Measurements from ENCODE around the gene PFKL.
"Not testable (repeated sequence)": the region's sequence is repeated elsewhere in the genome, so short reads cannot be mapped to it uniquely, and the experiment has no call there.

PFKL gene

GRCh38 chr21:44298301-44298700 lies 1.6 kb upstream of the PFKL start:
- Histone ChIP-seq H3K36me3 (ENCODE audit: insufficient read depth, low read length) (no peaks in the 10 kb centered on the region), H3K4me1 (ENCODE audit: insufficient read depth, low read length) (peaks cover 20% of the 10 kb centered on the region), H3K27me3 (ENCODE audit: control insufficient read depth in 1 of 2, insufficient read depth in 2 of 2, low read length in 2 of 2) (peaks cover 0 to 24% of the 10 kb centered on the region in 2 donors), H3K27ac (ENCODE audit: low read depth, low read length) (no peak overlapping the region), H3K4me3 (ENCODE audit: low read depth in 1 of 2, low read length in 2 of 2) (no peak overlapping the region), H3K9ac (ENCODE audit: low read length) (no peak overlapping the region), H3K9me3 (ENCODE audit: low read length) (no peaks in the 10 kb centered on the region)

GRCh38 chr21:44299085-44299457 lies 782 bp upstream of the PFKL start:
- Histone ChIP-seq H3K4me1 (ENCODE audit: insufficient read depth, low read length) (peaks cover 20% of the 10 kb centered on the region), H3K4me3 (ENCODE audit: low read depth in 1 of 2, low read length in 2 of 2) (peak overlapping the region; percentile 68 to 79), H3K27ac (ENCODE audit: low read depth, low read length) (peak overlapping the region; percentile 25)

GRCh38 chr21:44300262-44300959 lies 558 bp downstream of the PFKL start:
- H3K27ac ChIP-seq (ENCODE audit: low read depth, low read length), result peak overlapping the region; percentile 58
- H3K9ac ChIP-seq (ENCODE audit: low read length), result no peak overlapping the region
- H3K36me3 ChIP-seq (ENCODE audit: insufficient read depth, low read length), result no peaks in the 10 kb centered on the region
- peak overlapping the region; percentile 50 to 74 for H3K4me3 ChIP-seq (ENCODE audit: low read depth in 1 of 2, low read length in 2 of 2)
- H3K9me3 ChIP-seq (ENCODE audit: low read length), result no peaks in the 10 kb centered on the region
- H3K4me1 ChIP-seq (ENCODE audit: insufficient read depth, low read length), result peaks cover 23% of the 10 kb centered on the region
- peaks cover 0 to 12% of the 10 kb centered on the region in 2 donors for H3K27me3 ChIP-seq (ENCODE audit: control insufficient read depth in 1 of 2, insufficient read depth in 2 of 2, low read length in 2 of 2)

More at GRCh38 chr21:44299085-44299457, 782 bp upstream of the PFKL start:
- no peaks in the 10 kb centered on the region for H3K36me3 ChIP-seq (ENCODE audit: insufficient read depth, low read length)
- peak overlapping the region; percentile 65 for H3K9ac ChIP-seq (ENCODE audit: low read length)
- no peaks in the 10 kb centered on the region for H3K9me3 ChIP-seq (ENCODE audit: low read length)
- H3K27me3 ChIP-seq (ENCODE audit: control insufficient read depth in 1 of 2, insufficient read depth in 2 of 2, low read length in 2 of 2), result peaks cover 0 to 24% of the 10 kb centered on the region in 2 donors

- H3K9ac ChIP-seq (ENCODE audit: low read length), result no peak overlapping the region
- H3K27ac ChIP-seq (ENCODE audit: low read depth, low read length), result no peak overlapping the region
- peaks cover 0 to 6% of the 10 kb centered on the region in 2 donors for H3K27me3 ChIP-seq (ENCODE audit: control insufficient read depth in 1 of 2, insufficient read depth in 2 of 2, low read length in 2 of 2)
- H3K36me3 ChIP-seq (ENCODE audit: insufficient read depth, low read length), result no peaks in the 10 kb centered on the region
- peaks cover 23% of the 10 kb centered on the region for H3K4me1 ChIP-seq (ENCODE audit: insufficient read depth, low read length)
- no peaks in the 10 kb centered on the region for H3K9me3 ChIP-seq (ENCODE audit: low read length)
- H3K4me3 ChIP-seq (ENCODE audit: low read depth in 1 of 2, low read length in 2 of 2), result peak overlapping the region; percentile 50 to 74
Observed at GRCh38 chr21:44301141-44301540, 1.3 kb downstream of the PFKL start.

- Histone ChIP-seq H3K4me3 (ENCODE audit: low read depth in 1 of 2, low read length in 2 of 2) (no peak overlapping the region), H3K4me1 (ENCODE audit: insufficient read depth, low read length) (peaks cover 23% of the 10 kb centered on the region), H3K27ac (ENCODE audit: low read depth, low read length) (no peak overlapping the region), H3K9ac (ENCODE audit: low read length) (no peak overlapping the region), H3K27me3 (ENCODE audit: control insufficient read depth in 1 of 2, insufficient read depth in 2 of 2, low read length in 2 of 2) (peaks cover 0 to 4% of the 10 kb centered on the region in 2 donors), H3K9me3 (ENCODE audit: low read length) (no peaks in the 10 kb centered on the region), H3K36me3 (ENCODE audit: insufficient read depth, low read length) (no peaks in the 10 kb centered on the region)
Observed at GRCh38 chr21:44301961-44302406, 2.1 kb downstream of the PFKL start.

- peaks cover 22% of the 10 kb centered on the region for H3K4me1 ChIP-seq (ENCODE audit: insufficient read depth, low read length)
- H3K36me3 ChIP-seq (ENCODE audit: insufficient read depth, low read length); H3K27ac ChIP-seq (ENCODE audit: low read depth, low read length); H3K27me3 ChIP-seq (ENCODE audit: control insufficient read depth in 1 of 2, insufficient read depth in 2 of 2, low read length in 2 of 2); H3K4me3 ChIP-seq (ENCODE audit: low read depth in 1 of 2, low read length in 2 of 2); H3K9ac ChIP-seq (ENCODE audit: low read length); H3K9me3 ChIP-seq (ENCODE audit: low read length): not testable (repeated sequence)
Observed at GRCh38 chr21:44302573-44303401, 2.9 kb downstream of the PFKL start.

- no peak overlapping the region for H3K27ac ChIP-seq (ENCODE audit: low read depth, low read length)
- H3K27me3 ChIP-seq (ENCODE audit: control insufficient read depth in 1 of 2, insufficient read depth in 2 of 2, low read length in 2 of 2), result no peaks in the 10 kb centered on the region
- no peaks in the 10 kb centered on the region for H3K36me3 ChIP-seq (ENCODE audit: insufficient read depth, low read length)
- H3K9me3 ChIP-seq (ENCODE audit: low read length), result no peaks in the 10 kb centered on the region
- no peak overlapping the region for H3K4me3 ChIP-seq (ENCODE audit: low read depth in 1 of 2, low read length in 2 of 2)
- H3K9ac ChIP-seq (ENCODE audit: low read length), result no peak overlapping the region
- H3K4me1 ChIP-seq (ENCODE audit: insufficient read depth, low read length), result peaks cover 19% of the 10 kb centered on the region
Observed at GRCh38 chr21:44303490-44303981, 3.7 kb downstream of the PFKL start.

GRCh38 chr21:44304011-44304616 lies 4.3 kb downstream of the PFKL start:
- H3K36me3 ChIP-seq (ENCODE audit: insufficient read depth, low read length), result no peaks in the 10 kb centered on the region
- H3K4me3 ChIP-seq (ENCODE audit: low read depth in 1 of 2, low read length in 2 of 2), result no peak overlapping the region
- no peaks in the 10 kb centered on the region for H3K27me3 ChIP-seq (ENCODE audit: control insufficient read depth in 1 of 2, insufficient read depth in 2 of 2, low read length in 2 of 2)
- no peak overlapping the region for H3K9ac ChIP-seq (ENCODE audit: low read length)
- H3K27ac ChIP-seq (ENCODE audit: low read depth, low read length), result no peak overlapping the region
- H3K4me1 ChIP-seq (ENCODE audit: insufficient read depth, low read length), result peaks cover 18% of the 10 kb centered on the region
- H3K9me3 ChIP-seq (ENCODE audit: low read length), result no peaks in the 10 kb centered on the region

- H3K27me3 ChIP-seq (ENCODE audit: control insufficient read depth in 1 of 2, insufficient read depth in 2 of 2, low read length in 2 of 2), result no peaks in the 10 kb centered on the region
- no peak overlapping the region for H3K9ac ChIP-seq (ENCODE audit: low read length)
- no peak overlapping the region for H3K4me3 ChIP-seq (ENCODE audit: low read depth in 1 of 2, low read length in 2 of 2)
- H3K4me1 ChIP-seq (ENCODE audit: insufficient read depth, low read length), result peaks cover 15% of the 10 kb centered on the region
- H3K27ac ChIP-seq (ENCODE audit: low read depth, low read length), result no peak overlapping the region
- H3K9me3 ChIP-seq (ENCODE audit: low read length), result no peaks in the 10 kb centered on the region
- peaks cover 2% of the 10 kb centered on the region for H3K36me3 ChIP-seq (ENCODE audit: insufficient read depth, low read length)
Observed at GRCh38 chr21:44304877-44305293, 5.0 kb downstream of the PFKL start.

- Histone ChIP-seq H3K36me3 (ENCODE audit: insufficient read depth, low read length) (peaks cover 6% of the 10 kb centered on the region), H3K9me3 (ENCODE audit: low read length) (no peaks in the 10 kb centered on the region), H3K27me3 (ENCODE audit: control insufficient read depth in 1 of 2, insufficient read depth in 2 of 2, low read length in 2 of 2) (no peaks in the 10 kb centered on the region), H3K4me1 (ENCODE audit: insufficient read depth, low read length) (peaks cover 14% of the 10 kb centered on the region), H3K4me3 (ENCODE audit: low read depth in 1 of 2, low read length in 2 of 2) (no peak overlapping the region), H3K9ac (ENCODE audit: low read length) (no peak overlapping the region), H3K27ac (ENCODE audit: low read depth, low read length) (no peak overlapping the region)
Observed at GRCh38 chr21:44305691-44306090, 5.8 kb downstream of the PFKL start.

- Histone ChIP-seq H3K9me3 (ENCODE audit: low read length) (no peaks in the 10 kb centered on the region), H3K4me3 (ENCODE audit: low read depth in 1 of 2, low read length in 2 of 2) (no peak overlapping the region), H3K36me3 (ENCODE audit: insufficient read depth, low read length) (peaks cover 13% of the 10 kb centered on the region), H3K4me1 (ENCODE audit: insufficient read depth, low read length) (peaks cover 4% of the 10 kb centered on the region), H3K27me3 (ENCODE audit: control insufficient read depth in 1 of 2, insufficient read depth in 2 of 2, low read length in 2 of 2) (no peaks in the 10 kb centered on the region), H3K27ac (ENCODE audit: low read depth, low read length) (no peak overlapping the region), H3K9ac (ENCODE audit: low read length) (no peak overlapping the region)
Observed at GRCh38 chr21:44306936-44307704, 7.3 kb downstream of the PFKL start.

Data from muscle layer of colon (tissue), 2 donors.